Activated CD4-positive, alpha-beta T cell treated with anti-CD3 and anti-CD28 coated beads, Interleukin-2, amount 50 U/mL, for 4 hours (primary cell): ENCODE results near the gene SAMSN1.
"Not testable (repeated sequence)": the region's sequence is repeated elsewhere in the genome, so short reads cannot be mapped to it uniquely, and the experiment has no call there.

Source experiments
- DNase-seq, 2 experiments: peaks; one replicate each; pipeline ENCODE4 v3.0.0-alpha.2; 2020

The SAMSN1 gene

DNA sequence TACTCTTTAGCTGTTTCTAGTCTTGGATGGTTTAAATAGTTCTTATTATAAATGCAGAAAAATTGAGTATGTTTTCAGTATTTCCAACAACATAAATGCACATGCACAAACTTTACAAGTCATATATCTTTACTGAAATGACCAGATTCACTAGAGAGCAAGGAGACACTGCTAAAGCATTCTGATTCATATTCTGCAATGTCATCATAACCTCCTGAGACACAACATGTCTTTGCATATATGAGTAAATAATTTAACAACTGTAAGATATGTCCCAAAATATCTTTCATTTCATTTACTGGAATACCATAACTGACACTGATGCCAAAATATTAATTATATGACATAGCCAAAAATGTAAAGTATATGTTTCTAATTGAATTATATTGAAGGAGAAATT is 16.8 kb upstream of the SAMSN1 start:
- no peak for DNase-seq

DNA sequence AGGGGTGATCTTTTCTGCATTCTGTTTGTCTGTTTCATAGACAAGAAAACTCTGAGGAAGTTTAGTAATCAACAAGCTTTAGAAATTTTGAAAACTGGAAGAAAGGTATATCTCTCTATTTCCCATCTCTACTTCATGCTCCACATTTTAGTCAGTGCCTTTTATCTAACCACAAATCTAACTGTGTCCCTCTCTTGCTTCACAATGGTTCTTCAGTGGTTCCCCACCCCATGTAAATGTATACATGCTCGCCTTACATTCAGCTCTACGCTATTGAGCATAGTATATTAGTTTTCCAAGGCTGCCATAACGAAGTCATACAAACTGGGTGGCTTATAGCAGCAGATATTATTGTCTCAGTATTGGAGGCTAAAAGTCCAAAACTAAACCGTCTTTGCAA is 14.4 kb upstream of the SAMSN1 start:
- no peak for DNase-seq

DNA sequence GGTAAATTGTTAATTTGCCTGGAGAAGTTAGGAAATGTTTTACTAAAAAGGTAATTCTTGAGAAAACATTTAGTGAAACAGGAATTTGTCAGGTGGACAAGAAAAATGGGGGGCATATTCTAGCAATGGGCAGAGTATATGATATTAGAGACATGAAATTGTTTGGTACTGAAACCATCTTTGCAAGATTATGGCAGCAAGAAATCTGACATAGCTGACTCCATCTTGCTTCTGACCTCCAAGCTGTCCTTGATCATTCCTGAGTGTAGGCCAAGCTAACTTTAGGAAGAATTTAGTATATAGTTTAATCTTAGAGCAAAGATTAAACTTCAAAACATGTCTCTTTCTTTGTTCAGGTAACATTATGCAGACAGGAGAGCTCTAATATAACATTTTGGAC is 14.0 kb upstream of the SAMSN1 start:
- no peak for DNase-seq

DNA sequence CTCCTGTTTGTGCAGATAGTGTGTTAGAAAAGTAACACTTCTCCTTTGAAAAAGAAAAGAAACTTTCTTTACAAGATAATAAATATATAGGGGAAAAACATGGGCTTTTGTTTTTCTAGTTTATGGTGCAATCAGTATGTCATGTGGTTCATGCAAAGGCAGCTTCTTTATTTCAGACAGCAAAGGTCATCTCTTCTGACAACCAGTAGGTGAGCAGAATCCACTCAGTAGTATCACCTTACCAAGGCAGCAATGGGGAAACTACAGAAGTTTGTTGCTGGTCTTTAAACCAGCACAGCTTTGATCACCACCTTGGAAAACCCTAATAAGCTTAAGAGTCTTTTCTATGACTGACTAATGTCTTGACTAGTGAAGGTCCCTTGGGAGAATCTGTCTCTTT is 13.0 kb upstream of the SAMSN1 start:
- DNase-seq: no peak

DNA sequence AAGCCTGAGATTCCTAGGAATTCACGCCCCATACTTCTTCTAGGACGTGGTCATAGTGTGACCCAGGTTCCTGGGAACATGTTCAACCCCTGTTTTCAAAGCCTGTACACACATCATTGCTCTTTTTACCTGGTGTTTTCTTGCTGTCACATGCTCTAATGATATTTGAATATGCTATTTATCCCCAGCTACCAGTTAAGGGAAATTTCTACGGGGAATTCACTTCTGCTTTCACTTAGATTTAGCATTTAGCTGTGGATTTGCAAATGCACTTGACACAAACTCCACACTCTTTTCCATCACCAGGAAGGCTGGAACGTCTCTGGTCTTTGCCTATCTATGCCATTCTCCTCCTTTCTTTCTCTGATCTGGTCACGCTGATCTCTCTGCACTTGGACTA is 11.3 kb upstream of the SAMSN1 start:
- DNase-seq: no peak

DNA sequence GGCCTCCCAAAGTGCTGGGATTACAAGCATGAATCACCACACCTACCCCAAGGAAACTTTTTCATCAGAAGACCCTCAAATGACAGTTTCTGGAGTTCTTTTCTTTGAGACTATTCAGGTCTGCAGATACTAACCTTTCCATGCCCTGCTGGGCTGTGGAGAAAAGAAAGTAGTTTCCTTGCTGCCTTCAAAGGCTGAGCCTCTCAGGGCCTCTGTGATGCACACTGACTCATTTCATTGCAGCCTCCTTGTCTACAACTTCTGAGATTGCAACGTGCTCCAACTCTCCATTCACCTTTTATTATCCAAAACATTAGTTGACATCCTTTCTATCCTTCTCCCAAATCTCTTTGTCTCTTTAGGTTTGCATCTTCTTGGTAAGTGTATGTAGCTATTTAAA is 8.8 kb upstream of the SAMSN1 start:
- peak; percentile 33 to 38 for DNase-seq

DNA sequence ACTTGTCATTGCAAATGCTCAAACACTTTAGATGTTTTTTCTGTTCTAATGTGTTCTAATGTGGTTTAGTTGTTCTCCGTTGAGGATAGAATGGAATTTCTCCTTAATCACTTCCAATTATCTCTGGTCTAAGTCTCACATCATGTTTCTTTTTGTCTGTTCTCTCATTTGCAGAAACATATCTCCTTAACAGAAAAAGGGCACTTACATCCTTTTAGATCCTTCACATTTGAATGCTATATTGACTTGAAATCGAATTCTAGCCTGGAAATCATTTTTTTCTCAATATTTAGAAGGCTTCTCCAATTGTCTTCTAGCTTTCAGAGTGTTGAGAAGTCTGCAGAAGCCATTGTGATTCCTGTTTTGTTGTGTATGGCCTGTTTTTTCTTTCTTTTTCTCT is 7.3 kb upstream of the SAMSN1 start:
- DNase-seq: no peak

DNA sequence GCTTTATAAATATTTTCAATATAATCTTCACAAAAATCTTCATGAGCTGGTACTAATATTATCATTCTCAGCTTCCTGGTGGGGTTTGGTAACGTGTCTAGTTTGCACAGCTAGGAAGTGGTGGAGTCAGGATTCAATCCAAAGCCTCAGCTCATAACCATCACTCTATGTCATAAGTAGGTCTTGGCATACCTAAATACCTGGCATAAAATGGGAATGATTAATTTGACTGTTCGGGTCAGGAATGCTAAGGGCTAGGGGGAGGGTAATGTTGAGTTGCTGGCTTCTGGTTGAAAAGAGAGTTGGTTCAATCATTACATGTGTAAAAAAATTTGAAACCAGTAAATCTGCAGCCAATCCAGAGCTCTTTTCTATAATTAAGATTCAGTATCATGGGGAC is 5.6 kb upstream of the SAMSN1 start:
- no peak for DNase-seq

DNA sequence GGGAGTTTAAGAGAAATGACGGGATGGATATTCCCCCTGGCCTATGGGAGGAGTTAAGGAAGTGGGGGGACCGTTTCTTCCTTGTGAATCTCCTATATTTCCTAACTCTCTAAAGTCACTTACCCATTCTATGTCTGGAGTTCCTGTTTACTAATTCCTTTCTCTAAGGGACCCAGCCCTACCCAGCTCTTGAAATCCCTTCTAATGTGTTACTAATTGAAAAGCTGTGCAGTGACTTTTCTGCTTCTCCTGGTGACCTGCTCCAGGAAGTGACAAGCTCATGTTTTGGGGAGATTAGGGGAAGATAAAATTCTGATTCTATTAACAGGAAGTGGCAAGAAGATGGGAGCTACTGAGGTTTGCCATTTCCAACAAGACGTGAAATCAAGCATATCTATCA is 4.0 kb upstream of the SAMSN1 start:
- no peak for DNase-seq

DNA sequence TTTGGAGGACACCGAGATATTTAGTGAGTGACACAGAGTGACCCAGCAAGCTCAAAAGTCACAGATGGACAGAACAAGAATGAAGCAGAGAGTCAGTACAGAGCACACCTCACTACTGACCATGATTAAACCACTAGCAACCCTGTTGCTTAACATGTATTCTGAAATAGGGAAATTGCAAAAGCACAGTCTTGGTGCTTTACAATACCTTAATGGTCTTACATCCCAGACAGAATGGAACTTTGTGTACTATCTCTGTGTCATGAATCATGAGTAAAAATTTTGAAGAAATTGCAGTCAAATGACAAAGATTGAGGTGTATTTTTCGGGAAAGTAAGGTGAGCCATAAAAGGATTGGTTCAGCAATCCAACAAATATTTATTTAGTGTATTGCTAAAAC is 2.7 kb upstream of the SAMSN1 start:
- no peak for DNase-seq

DNA sequence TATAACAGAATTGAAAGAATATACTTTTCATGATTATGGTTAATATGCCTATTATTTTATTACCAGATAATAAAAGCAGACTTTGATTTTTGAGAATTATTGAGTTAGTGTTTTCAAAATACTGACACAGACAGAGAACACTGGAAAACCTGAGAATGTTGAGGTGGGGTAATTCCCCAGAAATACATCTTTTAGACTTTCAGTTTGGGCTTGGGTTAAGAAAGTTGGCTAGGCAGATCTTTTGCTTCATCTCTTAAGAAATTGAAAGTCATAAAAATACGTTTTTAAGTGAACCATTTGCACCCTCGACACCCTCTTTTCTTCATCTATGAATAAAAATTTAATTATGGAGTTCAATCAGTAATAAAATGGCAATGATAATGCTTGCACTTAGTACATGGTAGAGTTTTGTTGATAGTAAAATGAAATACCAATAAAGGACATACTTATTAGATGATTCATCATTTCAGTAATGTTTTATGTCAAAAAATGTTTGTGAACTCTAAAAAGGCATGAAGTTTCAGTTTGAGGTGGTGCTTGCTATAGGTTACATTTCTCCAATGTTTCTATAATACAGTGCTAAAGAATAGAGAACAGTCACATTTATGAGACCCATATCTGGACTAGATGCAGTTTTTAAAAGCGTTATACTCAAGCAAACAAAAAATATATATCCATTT is 1.9 kb upstream of the SAMSN1 start:
- DNase-seq: no peak

DNA sequence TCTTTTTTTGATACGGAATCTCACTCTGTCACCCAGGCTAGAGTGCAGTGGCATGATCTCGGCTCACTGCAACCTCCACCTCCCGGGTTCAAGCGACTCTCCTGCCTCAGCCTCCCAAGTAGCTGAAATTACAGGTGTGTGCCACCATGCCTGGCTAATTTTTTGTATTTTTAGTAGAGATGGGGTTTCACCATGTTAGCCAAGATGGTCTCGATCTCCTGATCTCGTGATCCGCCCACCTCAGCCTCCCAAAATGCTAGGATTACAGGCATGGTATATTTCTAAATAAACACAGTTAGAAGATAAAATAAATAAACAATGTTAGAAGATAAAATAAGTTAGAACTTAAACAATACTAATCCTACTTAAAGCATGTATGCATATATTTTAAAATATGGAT is 604 bp upstream of the SAMSN1 start:
- DNase-seq: not testable (repeated sequence)

DNA sequence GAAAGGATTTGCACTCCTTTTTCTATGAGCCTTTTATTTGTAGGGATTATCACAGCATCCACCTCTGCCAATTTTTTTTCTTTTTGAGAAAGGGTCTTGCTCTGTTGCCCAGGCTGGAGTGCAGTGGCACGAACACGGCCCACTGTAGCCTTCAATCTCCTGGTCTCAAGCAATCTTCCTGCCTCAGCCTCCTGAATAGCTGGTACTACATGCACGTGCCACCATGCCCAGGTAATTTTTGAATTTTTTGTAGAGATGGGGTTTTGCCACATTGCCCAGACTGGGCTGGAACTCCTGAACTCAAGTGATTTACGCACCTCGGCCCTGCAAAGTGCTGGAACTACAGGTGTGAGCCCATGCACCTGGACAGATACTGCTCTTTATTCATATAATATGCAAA is 2.1 kb downstream of the SAMSN1 start:
- no peak for DNase-seq

DNA sequence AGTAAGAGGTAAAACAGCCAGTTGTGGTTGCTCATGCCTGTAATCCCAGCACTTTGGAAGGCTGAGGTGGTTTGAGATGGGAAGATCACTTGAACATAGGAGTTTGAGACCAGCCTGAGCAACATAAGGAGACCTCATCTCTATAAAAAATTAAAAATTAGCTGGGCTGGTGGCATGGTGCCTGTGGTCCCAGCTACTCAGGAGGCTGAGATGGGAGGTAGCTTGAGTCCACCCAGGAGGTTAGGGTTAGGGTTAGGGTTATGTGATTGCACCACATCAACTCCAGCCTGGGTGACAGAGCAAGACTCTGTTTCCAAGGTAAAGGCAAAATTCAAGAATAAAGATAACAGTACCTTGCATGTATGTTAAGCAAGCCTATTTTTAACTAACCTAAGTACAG is 3.5 kb downstream of the SAMSN1 start:
- DNase-seq: no peak

DNA sequence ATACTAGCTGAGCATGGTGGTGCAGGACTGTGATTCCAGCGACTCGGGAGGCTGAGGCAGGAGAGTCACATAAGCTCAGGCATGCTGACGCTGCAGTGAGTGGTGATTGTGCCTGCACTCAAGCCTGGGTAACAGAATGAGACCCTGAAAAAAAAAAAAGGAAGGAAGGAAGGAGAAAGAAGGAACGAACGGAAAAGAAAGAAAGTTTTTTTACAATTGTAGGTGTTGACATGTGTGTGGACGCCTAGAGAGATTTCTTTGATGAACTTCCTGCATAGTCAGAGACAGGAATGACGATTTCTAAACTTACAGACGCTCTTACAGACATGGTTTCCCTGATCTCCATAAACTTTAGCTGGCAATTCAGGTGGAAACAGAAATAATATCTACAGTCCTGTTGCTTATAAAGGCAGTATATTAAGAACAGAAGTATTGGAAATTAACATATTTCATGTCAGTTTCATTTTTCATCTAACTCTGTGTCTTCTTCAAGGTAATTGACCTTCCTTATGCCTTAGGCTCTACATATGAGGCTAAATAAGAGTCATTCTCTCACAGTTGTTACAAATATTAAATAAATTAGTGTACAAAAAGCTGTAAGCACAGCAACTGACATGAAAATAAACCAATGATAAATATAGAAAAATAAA is 4.1 kb downstream of the SAMSN1 start:
- no peak for DNase-seq

DNA sequence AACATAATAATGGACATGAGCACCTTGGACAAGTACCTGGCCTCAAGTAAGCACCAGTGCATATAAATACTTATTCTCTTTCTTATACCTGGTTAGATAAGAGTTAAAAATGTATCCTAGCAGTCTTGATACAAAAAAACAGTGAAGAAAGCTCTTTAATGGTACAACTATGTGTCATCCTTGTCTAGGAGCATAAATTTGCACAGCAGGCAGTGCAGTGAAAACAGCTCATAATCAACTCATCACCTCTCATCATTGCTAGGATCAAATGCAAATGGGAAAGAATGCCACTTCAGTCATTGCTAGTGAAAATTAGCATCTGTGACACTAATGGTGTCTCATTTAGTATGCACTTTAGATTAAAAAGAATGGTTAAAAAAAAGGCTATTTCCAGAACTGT is 7.6 kb downstream of the SAMSN1 start:
- no peak for DNase-seq

DNA sequence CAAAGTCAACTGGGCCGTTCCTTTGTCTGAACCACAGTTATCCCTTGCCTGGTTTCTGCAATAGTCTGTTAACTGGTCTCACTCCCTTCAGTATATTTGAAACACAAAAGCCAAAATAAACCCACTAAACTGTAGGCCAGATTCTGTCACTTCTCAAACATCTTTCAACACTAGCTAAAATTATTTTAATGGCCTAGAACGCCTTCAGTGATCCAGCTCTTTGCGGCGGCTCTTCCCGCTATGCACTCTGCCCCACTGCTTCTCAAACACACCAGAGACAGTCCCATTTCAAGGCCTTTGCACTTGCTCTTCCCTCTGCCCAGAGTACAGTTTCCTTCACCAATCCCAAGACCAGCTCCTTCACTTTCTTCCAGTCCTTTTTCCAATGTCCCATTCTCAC is 9.2 kb downstream of the SAMSN1 start:
- DNase-seq: no peak

DNA sequence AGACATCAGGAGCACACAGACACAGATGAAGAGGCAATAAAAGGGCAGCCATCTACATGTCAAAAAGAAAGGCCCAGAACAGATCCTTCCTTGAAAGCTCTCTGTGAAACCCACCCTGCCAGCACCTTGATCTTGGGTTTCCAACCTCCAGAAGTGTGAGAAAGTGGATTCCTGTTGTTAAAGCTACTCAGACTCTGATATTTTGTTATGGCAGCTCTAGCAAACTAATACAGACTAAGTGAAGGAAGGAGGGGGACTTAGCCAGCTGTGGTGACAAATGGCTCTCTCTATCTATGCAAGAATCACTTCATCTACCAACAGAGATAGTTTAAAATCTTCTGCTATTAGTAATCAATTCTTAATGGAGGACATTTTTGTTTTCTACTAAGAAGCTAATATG is 10.4 kb downstream of the SAMSN1 start:
- DNase-seq: no peak

DNA sequence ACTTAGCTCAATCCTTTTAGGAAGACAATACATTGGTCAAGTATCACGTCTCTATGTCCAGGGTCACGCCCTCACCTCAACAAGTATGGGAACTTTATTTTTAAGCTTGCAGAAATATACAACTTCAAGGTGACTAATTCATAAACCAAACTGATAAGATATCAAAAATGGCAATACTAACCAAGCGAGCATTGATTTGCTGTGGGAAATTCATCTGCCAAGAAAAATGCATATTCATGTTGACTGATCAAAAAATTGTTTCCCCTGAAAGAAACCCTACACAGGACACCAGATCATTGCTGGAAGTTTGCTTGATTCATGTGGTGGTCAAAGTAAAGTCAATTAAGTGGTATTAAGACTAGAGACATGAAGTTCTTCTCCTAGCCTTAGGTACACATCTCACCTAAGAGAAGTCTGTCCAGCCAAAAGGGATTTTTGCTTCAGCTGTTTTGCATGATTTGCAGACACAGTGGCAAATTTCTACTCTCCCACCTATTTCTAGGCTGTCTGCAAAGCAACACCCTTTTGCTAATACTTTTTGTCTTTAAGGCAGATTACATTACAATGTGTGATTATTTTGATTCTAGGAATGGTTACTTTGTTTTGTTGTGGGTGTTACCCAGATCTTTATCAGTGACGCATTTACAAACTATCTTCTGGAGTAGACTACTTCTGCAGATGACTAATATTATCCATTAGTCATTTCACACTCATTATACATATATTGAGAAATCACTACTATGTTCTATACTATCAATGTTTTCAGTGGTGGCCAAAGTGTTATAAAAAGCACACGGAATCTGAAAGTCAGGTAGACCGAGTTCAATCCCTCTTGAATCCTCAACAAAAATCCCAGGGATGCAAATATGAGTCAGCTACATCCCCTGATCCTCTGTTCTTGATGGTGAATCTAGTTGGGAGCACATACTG is 12.4 kb downstream of the SAMSN1 start:
- DNase-seq: no peak

DNA sequence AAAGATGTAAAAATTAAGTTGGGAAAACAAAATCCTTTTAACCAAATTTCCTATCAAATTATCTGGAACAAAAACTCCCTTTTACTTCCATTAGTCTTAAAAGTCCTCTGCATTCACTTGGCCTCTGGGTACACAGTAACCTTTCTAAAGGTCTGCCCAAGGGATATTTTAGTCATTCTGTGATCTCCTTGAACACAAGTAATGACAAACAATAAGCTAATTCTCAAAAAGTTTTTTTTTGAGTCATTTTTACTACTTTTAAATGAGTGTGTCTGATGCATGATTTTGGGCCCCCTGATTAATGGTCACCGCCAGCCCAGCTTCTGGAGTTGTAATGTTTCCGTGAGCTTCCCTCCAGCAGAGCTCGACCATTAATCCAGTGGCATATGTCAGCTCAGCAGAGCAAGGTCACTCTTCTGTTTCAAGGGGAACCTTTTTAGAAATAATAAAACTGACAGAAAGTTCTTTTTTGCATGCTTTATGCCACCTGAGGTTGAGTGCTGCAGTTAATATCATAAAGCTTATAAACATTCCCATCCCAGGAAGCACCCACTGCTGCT is 14.3 kb downstream of the SAMSN1 start:
- no peak for DNase-seq

DNA sequence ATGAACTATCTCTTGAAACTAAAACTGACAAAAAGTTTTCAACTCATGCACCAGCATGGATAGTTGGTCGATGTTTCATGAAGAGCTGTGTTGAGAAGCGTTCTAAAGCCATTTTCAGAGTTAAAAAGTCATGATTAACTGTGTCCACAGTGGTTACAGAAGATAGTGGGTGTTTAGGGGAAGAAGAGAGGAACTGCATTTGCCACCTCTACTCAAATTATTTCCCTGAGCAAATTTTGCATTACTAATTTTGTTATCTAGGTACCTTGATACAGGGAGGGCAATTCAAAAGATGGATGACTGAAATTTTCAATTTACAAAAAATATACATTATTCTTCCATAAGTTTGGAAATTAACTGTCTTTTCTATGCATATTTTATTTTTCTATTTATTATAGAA is 15.5 kb downstream of the SAMSN1 start:
- no peak for DNase-seq

DNA sequence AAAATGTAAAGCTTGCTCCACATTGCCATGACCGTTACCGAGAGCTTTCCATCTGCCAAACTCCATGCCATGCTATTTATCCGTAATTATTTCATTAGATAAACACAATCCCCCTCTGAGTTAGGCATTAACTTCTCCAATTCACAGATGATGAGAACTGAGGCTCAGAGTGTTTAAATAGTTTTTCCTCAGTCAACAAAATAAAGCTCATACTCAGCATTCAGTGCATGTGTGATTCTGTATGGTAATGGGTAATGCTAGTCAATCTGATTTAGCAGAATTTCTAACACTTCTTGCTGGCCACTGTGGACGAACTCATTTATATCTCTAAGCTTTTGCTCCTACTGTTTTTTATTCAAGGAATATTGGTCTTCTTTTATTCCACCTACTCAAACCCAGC is 17.3 kb downstream of the SAMSN1 start:
- no peak for DNase-seq
